ELF-1 (cell line): Measurements from ENCODE around the gene DAW1.

Source experiments
- DNase-seq: peaks from one replicate; pipeline ENCODE4 v3.0.0-alpha.2; 2016; ENCODE audit warnings: low read depth, low spot score

The DAW1 gene, protein sequence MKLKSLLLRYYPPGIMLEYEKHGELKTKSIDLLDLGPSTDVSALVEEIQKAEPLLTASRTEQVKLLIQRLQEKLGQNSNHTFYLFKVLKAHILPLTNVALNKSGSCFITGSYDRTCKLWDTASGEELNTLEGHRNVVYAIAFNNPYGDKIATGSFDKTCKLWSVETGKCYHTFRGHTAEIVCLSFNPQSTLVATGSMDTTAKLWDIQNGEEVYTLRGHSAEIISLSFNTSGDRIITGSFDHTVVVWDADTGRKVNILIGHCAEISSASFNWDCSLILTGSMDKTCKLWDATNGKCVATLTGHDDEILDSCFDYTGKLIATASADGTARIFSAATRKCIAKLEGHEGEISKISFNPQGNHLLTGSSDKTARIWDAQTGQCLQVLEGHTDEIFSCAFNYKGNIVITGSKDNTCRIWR

DNA sequence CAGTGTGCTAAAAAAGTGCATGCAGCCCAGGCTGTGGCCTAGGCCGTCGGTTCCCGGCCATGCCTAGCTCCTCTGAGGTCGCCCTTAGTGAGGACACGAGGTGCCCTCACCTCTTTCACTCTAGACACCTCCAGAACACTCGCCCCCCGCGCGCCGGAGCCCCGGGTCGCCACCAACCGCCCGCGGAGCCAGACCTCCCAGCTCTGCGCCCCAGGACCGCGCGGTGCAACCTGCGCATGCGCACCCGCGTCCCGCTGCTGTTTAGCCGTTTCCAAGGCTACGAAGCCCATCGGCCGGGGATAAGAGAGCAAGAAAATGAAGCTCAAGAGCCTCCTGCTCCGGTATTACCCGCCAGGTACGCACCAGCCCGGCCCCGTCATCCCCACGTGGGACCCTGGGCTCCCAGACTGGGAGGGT, at the start of gene DAW1:
TSS of gene DAW1 (plus strand) at position 257 of the 417 bp plus-strand sequence. CDS start at position 316, 59 bp downstream.
- peak; percentile 87 for DNase-seq

DNA sequence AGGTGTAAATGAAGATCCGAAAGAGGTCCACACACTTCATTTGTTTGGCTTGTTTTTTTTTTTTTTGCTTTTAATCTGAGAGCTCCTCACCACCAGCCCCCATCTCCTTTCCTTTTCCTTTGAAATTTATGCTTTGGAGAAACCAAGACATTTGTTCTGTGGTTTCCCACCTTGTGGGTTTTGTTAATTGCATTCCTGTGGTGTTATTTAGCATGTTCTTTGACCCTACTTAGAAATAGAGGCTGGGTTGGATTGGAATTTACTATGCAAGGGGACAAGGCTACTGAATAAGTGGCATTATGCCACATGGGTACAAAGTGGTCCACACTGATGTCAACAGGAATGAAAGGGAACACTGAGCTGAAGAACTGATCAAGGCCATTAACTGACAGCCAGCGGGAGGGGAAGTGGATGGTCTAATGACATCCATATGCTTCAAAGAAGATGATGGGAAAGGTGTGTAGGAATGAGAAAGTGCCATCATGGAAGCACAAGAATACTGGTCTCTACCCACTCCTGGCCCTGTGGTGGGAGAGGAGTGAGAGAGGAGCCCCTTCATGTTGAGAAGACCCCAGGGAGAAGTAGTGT, 48.9 kb upstream of the DAW1 start:
- DNase-seq, result no peak

DNA sequence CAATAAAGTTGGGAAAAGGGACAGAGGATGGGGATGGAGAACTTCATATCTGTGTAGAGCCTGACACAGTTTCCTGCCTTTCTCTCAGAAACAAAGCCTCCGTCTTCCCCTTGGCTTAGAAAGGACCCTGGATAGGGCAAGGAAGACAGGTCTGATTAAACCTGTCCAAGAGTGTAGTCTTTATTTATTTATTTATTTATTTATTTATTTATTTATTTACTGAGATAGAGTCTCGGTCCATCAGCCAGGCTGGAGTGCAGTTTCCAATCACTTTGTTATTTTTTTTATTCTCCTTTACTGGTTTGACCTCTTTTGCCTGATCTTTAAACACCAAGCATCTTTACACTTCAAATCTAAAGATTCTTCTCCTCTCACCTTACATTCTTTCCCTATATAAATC, 47.5 kb upstream of the DAW1 start:
- DNase-seq, result no peak

DNA sequence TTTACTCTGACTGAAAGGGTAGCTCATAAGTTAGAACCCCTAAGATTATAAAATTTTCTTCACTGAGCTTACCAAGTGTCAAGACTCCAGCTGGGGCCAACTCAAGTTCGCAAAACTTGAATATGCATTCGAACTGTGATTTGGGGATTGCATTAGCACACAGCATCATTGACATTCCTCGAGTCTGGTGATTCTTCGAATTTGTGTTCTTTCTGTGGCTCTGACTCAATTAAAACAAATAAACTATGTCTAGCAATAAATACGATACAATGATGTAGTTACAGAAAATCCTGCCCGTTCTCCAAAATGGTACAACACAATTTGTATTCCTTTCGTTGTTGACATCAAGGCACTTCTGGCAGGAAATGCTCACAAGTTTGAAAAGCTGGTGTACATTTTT, 46.7 kb upstream of the DAW1 start:
- DNase-seq, result no peak

DNA sequence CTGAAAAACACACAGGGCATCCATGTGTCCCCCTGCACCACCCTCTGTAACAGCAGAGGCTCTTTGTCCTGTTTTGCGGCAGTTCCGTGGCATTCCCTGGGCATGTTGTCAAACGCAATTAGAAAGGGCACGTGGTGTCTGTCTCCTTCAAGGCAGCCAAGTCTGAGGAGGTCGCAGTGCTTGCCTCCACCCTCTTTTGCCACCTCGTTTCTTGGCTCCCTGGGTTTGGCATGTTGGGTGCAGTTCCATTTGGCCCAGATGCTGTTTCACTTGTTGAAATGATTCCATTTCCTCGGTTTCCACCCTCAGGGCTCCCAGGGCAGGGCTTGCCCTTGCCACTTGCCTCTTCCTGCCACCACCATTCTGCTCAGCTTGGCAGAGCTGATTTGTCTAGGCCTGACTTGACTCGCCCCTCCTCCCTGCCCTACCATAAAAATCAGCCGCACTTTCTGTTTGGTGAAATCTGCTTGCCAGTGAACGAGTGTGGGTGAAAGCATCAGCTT, 45.4 kb upstream of the DAW1 start:
- no peak for DNase-seq

DNA sequence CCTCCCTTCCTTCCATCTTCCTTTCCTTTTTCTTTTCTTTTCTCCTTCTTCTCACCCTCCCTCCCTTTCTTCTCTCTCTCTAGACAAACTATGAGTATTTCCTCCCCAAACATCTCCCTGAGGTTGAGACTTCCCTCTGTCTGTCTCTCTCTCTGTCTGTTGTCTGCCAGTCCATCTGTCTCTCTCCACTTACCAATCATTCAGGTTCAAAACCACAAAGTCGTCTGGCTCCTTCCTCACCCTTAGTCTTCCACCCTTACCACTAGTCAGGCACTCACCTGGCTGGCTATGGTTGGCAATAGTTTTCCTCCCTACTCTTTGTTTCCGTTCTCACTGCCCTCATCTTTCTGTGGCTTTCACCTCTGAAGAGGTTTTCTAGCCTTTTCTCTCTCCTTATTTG, 44.9 kb upstream of the DAW1 start:
- no peak for DNase-seq

DNA sequence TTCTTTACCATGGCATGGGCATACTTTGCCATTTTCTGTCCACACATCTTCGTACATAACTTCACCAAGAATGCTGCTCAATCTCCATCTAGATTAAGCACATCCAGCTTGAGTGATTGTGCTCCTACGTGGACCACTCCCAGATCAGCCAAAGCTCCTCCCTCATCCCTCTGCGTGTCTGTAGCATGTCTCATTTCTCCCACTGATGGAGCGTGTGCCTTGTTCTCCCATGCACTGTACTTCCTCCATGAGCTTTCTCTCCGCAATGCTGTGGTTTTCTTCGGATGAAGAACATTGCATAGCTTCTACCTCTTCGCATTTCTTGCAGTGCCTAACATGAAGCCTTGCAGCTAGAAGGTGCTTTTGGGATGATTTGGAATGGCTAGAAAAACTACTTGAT, 44.3 kb upstream of the DAW1 start:
- DNase-seq, result no peak

DNA sequence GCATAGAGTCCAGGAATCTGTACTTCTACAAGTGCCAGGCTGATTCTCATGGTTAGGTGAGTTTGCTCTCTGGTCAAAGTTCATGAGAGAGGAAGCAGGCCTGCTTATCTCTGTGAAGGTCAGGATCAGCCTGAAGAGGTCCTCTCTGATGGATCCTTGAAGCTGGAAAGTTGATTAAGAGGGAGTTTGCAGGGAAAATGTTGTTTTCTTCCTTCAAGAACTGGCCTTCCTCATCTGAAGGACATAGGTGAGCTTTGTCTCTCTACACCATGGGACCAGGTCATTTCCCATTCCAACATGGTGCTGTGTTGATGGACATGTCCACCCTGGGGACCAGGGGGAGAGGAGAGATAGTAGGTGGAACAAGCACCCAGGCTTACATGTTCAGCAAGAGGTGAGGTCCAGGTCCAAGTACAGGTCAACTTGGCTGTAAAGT, 42.9 kb upstream of the DAW1 start:
- DNase-seq, result no peak

DNA sequence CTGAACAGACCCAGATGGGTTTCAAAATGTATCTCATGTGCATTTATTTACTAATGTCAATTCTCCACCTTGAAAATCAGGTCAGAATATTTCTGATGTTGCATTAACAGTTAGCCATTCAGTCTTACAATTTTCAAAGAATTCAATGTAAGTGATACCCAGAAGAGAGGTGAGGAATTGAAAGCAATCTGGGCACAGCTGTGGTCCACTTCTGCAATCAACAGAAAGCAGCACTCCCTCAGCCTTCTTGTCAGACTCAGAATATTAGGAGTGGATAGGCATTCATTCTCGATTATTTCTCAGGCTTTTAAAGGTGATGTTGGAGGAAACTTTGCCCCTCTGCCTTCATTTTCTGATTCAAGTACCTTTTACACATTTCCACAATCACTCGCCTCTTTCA, 42.1 kb upstream of the DAW1 start:
- no peak for DNase-seq

DNA sequence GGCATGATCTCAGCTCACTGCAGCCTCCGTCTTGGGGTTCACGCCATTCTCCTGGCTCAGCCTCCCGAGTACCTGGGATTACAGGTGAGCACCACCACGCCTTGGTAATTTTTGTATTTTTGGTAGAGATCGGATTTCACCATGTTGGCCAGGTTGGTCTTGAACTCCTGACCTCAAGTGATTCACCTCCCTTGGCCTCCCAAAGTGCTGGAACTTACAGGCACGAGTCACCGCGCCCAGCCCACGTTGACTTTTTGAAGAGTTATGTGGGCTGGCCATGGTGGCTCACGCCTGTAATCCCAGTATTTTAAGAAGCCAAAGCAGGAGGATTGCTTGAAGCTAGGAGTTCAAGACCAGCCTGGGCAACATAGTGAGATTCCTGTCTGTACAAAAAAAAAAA, 37.0 kb upstream of the DAW1 start:
- DNase-seq, result no peak

DNA sequence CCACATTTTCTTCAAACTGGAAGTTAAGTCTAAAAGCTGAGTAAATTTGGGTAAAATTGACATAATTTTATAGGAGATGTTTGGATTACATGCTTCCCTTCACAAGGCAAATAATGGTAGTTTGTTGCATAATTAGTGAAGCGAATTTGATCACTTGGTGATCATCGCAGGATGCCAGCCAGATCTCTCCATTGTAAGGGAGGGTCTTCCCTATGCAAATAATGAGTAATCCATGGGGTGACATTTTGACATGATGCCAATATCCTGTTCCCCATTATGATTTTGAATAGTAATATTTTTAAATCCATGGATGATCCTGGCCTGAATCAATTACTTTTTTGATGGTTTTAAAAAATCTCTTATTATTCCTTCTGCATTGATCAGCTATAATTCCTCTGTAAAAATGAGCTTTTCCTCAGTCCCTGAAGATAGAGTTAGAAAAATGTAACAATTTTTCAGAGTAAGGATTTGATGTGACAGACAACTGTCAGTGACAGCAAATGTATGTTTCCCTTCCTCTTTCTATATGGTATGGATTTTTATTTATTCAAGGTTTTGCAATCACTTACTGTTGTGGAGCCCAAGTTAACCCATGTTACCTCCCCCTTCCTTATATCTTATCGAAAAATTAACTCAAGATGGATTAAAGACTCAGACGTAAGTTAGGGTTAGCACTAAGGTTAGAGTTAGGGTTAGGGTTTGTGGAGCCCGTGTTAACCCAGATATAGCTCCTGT, 36.3 kb upstream of the DAW1 start:
- DNase-seq, result no peak

DNA sequence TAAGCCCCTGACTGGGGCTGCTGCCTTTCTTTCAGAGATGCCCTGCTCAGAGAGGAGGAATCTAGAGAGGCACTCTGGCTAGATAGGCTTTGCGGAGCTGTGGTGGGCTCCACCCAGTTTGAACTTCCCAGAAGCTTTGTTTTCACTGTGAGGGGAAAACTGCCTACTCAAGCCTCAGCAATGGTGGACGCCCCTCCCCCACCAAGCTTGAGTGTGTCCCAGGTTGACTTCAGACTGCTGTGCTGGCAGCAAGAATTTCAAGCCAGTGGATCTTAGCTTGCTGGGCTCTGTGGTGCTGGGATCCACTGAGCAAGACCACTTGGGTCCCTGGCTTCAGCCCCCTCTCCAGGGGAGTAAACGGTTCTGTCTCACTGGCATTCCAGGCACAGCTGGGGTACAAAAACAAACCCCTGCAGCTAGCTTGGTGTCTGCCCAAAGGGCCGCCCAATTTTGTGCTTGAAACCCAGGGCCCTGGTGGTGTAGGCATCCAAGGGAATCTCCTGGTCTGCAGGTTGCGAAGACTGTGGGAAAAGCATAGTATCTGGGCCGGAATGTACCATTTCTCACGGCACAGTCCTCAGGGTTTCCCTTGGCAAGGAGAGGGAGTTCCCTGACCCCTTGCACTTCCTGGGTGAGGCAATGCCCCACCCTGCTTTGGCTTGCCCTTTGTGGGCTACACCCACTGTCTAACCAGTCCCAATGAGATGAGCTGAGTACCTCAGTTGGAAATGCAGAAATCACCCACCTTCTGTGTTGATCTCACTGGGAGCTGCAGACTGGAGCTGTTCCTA, 31.9 kb upstream of the DAW1 start:
- DNase-seq, result peak; percentile 42

DNA sequence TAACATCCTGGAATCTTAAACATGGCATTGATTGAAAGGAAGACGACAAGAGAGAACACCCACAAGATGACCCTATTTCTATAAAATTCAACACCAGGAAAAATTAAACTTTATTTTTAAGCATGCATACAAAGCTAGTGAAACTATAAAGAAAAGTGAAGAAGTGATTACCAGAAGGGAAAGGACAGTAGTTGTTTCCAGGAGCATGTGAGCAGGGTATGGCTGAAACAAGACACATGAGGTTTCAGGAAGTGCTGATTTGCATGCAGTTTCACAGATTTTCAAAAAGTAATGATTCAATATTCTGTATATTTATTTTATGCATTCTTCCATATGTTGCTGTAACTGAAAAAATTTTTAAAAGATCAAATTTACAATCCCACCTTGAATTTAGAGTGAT, 24.6 kb upstream of the DAW1 start:
- DNase-seq, result no peak

DNA sequence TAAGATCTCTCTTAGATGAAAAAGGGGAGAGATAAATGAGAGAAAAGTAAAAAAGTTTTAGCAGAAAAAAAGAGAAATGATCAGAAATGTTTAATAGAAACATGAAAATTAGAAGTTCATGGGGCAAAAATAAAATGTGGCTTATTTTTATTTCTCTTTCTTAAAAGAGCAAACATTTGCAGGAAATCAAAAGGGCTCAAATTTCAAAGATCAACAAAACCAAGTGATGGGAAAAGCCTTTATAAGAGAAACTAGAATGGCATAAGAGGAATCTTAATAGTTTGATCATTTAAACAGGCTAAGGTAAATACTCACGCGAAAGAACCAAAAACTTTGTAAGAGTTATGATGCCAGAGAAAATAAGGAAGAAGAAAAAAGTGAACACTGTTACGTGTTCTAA, 23.3 kb upstream of the DAW1 start:
- no peak for DNase-seq

DNA sequence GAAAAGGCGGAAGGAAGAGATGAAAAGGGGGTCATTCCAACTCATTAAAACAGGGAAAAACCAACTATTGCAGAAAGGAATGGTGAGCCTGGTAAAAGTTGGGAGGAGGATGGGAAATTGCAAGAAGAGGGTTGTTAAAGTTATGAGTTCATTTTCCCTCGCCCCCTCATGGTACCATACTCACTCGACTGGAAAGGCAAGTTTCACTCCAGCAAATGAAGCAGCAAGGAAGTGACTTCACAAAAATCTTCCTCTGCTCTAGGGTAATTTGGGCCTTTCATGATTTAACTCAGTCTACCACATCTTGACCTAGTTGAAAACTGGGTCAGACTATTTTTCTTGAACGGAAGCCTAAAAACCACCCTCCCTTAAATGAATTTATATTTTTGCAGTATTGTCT, 22.8 kb upstream of the DAW1 start:
- no peak for DNase-seq

DNA sequence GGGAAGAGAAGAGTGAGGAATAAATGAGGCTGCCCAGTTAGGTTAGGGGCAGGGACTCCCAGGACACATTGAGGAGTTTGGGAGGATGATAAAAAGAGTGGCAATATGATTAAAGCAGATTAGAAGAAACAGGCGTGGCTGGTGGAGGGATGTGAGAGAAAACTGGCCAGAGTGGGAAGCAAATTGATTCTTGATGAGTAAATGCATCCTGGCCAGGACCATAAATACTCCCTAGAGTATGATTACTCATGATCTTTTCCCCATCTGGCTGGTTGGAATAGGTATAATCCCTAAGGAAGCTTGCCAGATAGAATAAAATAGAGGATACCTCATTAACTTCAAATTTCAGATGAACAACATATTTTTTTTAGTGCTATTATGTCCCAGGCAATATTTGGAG, 21.5 kb upstream of the DAW1 start:
- no peak for DNase-seq

DNA sequence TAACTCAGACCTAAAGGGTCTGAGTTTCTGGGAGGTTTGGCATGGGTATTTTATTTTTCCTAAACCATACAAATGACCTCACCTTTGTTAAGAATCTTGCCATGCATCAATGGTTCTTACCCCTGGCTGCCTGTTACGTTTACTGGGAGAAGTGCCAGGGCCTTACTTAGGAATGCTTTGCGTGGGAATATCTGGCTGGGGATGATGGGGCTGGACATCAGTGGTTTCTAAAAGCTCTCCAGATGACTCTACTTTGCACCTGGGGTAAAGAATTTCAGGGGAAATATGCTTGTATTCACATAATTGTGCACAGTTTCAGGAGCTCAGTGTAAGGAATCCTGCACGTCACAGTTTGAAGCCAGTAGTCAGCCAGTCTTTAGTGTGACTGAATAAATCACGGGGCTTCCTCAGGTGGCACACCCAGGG, 18.2 kb upstream of the DAW1 start:
- no peak for DNase-seq

DNA sequence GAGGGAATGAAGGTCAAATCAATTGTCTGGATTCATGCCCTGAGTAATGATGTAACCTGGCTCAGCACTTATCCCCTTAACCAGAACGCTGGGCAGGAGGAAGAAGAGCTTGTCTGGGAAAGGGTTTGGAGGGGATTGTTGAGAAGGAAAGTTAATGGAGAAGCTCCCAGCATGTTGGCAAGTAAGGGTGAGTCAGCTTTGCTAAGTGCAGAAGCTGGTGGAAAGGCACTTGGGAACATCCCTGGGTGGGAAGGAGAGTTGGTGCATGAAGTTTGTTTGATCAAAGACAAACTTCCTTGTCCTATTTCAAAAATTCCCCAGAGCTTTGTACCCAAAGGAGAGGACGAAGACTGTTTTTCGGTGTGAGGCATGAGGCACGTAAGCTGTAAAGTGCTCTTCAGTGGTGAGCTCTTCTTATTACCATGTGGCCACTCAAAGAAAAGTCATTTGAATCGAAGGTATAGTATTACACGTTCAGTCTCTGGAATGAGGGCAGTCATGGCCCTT, 17.6 kb upstream of the DAW1 start:
- DNase-seq, result no peak

DNA sequence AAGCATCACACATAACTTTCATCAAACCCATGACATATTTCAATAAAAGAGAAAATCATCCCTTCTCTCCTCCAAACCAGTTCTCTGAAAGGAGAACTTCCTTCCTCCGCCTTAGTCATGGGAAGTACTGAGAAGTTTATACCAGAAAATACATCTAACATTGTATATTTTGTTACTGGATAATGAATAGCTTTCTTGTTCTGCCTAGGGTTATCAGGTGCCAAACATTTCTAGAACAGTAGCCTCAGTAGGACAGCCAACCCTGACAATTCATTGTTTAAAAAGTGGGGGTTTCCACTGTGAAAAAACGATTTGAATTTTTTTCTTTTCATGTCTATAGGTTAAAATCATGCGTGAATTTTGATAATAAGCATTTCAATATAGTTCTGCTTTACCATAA, 16.0 kb upstream of the DAW1 start:
- no peak for DNase-seq

DNA sequence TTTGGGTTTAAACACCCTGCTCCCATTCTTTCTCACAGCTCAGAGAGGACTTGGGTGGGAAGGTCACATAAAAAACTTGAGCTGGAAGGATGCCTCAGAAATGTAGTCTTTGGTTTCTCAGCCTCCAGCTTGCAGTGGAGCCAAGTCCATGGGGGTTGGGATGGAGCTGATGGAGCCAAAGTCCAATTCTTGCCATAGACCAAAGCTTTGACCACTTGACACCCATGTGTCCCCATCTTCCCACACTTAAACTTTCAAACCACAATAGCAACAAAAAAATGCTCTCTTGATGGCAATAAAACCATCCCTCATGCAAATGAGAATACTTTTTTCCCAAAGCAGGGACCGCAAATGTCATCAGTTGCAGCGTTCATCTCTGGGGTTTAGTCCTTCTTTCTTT, 14.7 kb upstream of the DAW1 start:
- no peak for DNase-seq

DNA sequence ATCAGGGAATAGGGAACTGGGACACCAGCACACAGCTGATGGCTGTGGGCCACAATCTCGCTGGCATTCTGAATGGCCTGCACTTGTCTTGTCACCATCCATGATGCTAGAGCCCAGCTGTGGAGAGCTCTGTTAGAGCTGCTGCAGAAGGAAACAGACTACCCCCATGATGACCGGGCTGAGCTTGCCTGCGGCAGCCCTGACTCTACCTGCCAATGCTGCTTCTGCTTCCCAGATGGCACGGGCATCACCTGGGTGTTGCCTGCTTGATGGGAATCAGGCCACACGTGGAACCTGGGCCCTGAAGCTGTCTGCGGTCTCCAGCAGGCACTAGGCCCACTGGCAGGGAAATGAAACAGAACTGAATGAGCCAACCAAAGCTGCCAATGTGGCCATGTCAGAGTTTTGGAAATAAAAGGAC, 11.2 kb upstream of the DAW1 start:
- no peak for DNase-seq
